HepG2 (cell line): ENCODE data around the gene TMC8. TPM values are rescaled to one million over a fixed set of nuclear protein-coding genes. Genes with fewer than 3 reads are reported as not detected.

ENCODE experiments used
- CHD2 ChIP-seq: IDR thresholded peaks from 2 replicates; pipeline ENCODE4 v1.6.1; 2011; ENCODE audit warnings: low read depth, low read length, improper control_type of control experiment
- CREB3 ChIP-seq: sonication (generic); formaldehyde crosslinking; IDR thresholded peaks from 2 replicates; pipeline ENCODE4 v1.5.0; 2020; ENCODE audit warnings: missing genetic modification reagents
- FOXM1 ChIP-seq: sonication (generic); formaldehyde crosslinking; IDR thresholded peaks from 2 replicates; pipeline ENCODE4 v1.5.0; 2020; ENCODE audit warnings: missing genetic modification reagents
- HNF4A ChIP-seq: sonication (generic); formaldehyde crosslinking; IDR thresholded peaks from 2 replicates; pipeline ENCODE4 v1.4.0; 2020; ENCODE audit warnings: missing genetic modification reagents
- HNF4G ChIP-seq, 2 experiments: sonication (generic) in 1 of 2; formaldehyde crosslinking in 1 of 2; IDR thresholded peaks; 2 replicates each; pipeline versions ENCODE4 v1.4.0 to v1.6.1; 2011 to 2020; ENCODE audit warnings: borderline replicate concordance in 2 of 2, low read depth in 2 of 2, mild to moderate bottlenecking in 2 of 2, low read length in 1 of 2, missing genetic modification reagents in 1 of 2, moderate library complexity in 1 of 2
- MED1 ChIP-seq: sonication (generic); formaldehyde crosslinking; IDR thresholded peaks from 2 replicates; pipeline ENCODE4 v1.4.0; 2020; ENCODE audit warnings: missing genetic modification reagents
- MTF2 ChIP-seq: sonication (generic); formaldehyde crosslinking; IDR thresholded peaks from 2 replicates; pipeline ENCODE4 v1.5.0; 2020; ENCODE audit warnings: missing genetic modification reagents, borderline replicate concordance
- NFYC ChIP-seq: IDR thresholded peaks from 2 replicates; pipeline ENCODE4 v1.6.1; 2016; ENCODE audit warnings: missing genetic modification reagents, missing compliant biosample characterization
- PCBP1 ChIP-seq: fragments of 200-400 bp; formaldehyde crosslinking; IDR thresholded peaks from 2 replicates; pipeline ENCODE4 v1.6.1; 2017; ENCODE audit warnings: mild to moderate bottlenecking, low read depth, low read length, borderline replicate concordance
- RBM39 ChIP-seq: fragments of 200-400 bp; formaldehyde crosslinking; IDR thresholded peaks from one replicate; pipeline ENCODE4 v1.6.1; 2018; ENCODE audit warnings: antibody characterized with exemption, mild to moderate bottlenecking, low read depth, low read length; ENCODE audit not compliant: poor library complexity, severe bottlenecking
- RFXAP ChIP-seq: sonication (generic); formaldehyde crosslinking; IDR thresholded peaks from 2 replicates; pipeline ENCODE4 v1.4.0; 2020; ENCODE audit warnings: missing genetic modification reagents, borderline replicate concordance
- SMAD1 ChIP-seq: sonication (generic); formaldehyde crosslinking; IDR thresholded peaks from 2 replicates; pipeline ENCODE4 v1.4.0; 2020; ENCODE audit warnings: missing genetic modification reagents, low read depth, mild to moderate bottlenecking, borderline replicate concordance
- SMARCE1 ChIP-seq: fragments of 450-650 bp; IDR thresholded peaks from 2 replicates; pipeline ENCODE4 v1.6.1; 2017; ENCODE audit warnings: borderline replicate concordance
- SSRP1 ChIP-seq: IDR thresholded peaks from 2 replicates; pipeline ENCODE4 v1.6.1; 2016; ENCODE audit warnings: control low read depth
- STAT5B ChIP-seq: sonication (generic); formaldehyde crosslinking; IDR thresholded peaks from 2 replicates; pipeline ENCODE4 v1.4.0; 2020; ENCODE audit warnings: missing genetic modification reagents
- THAP9 ChIP-seq: sonication (generic); formaldehyde crosslinking; IDR thresholded peaks from 2 replicates; pipeline ENCODE4; 2020; ENCODE audit warnings: missing genetic modification reagents, mild to moderate bottlenecking, borderline replicate concordance
- ZBTB38 ChIP-seq: sonication (generic); formaldehyde crosslinking; IDR thresholded peaks from 2 replicates; pipeline ENCODE4 v1.5.1; 2020; ENCODE audit warnings: mild to moderate bottlenecking, missing genetic modification reagents
- ZNF337 ChIP-seq: sonication (generic); formaldehyde crosslinking; IDR thresholded peaks from 2 replicates; pipeline ENCODE4 v1.5.1; 2020; ENCODE audit warnings: missing genetic modification reagents, low read depth, mild to moderate bottlenecking, borderline replicate concordance
- ZNF350 ChIP-seq: sonication (generic); formaldehyde crosslinking; IDR thresholded peaks from 2 replicates; pipeline ENCODE4 v1.4.0; 2020; ENCODE audit warnings: mild to moderate bottlenecking, low read depth, missing genetic modification reagents, borderline replicate concordance
- ZNF530 ChIP-seq: sonication (generic); formaldehyde crosslinking; IDR thresholded peaks from 2 replicates; pipeline ENCODE4 v1.5.0; 2020; ENCODE audit warnings: low read depth, mild to moderate bottlenecking, missing genetic modification reagents
- ZNF567 ChIP-seq: sonication (generic); formaldehyde crosslinking; IDR thresholded peaks from 2 replicates; pipeline ENCODE4 v1.8.1; 2023; ENCODE audit warnings: mild to moderate bottlenecking, missing genetic modification reagents, borderline replicate concordance
- polyA plus RNA-seq, 8 experiments: library from polyadenylated mRNA; depleted of rRNA in 3 of 8; stranded (reverse) in 7 of 8; unstranded in 1 of 8; fragments of >200 nt; fragmentation: Illumina TruSeq in 4 of 8; extraction: Trizol in 4 of 8; gene quantifications; 2 replicates each; pipeline versions ENCODE4 v1.2.1 to v1.2.3, GENCODE V29; 2011 to 2016; ENCODE audit warnings: low read depth in 4 of 8, missing spikeins in 1 of 8, mixed read lengths in 1 of 8; ENCODE audit not compliant: insufficient read depth in 1 of 8
- total RNA-seq, 5 experiments: library from RNA; depleted of rRNA; stranded (reverse); fragments of >200 nt; fragmentation: Illumina TruSeq; extraction: Trizol; gene quantifications; 2 replicates each; pipeline ENCODE4 v1.2.3, GENCODE V29; 2016; ENCODE audit warnings: low read depth in 1 of 5
- TF ChIP-seq, protein P1 (sequence below): sonication (generic); formaldehyde crosslinking; IDR thresholded peaks from 2 replicates; pipeline ENCODE4 v1.4.0; 2020; ENCODE audit warnings: missing genetic modification reagents, borderline replicate concordance

Gene TMC8
- total and polyA plus RNA-seq, 2 of the 13 experiments (the other 11 are each of a cell fraction or from before 2014, with no cell fraction given), result 0.53 to 7.8 TPM

DNA sequence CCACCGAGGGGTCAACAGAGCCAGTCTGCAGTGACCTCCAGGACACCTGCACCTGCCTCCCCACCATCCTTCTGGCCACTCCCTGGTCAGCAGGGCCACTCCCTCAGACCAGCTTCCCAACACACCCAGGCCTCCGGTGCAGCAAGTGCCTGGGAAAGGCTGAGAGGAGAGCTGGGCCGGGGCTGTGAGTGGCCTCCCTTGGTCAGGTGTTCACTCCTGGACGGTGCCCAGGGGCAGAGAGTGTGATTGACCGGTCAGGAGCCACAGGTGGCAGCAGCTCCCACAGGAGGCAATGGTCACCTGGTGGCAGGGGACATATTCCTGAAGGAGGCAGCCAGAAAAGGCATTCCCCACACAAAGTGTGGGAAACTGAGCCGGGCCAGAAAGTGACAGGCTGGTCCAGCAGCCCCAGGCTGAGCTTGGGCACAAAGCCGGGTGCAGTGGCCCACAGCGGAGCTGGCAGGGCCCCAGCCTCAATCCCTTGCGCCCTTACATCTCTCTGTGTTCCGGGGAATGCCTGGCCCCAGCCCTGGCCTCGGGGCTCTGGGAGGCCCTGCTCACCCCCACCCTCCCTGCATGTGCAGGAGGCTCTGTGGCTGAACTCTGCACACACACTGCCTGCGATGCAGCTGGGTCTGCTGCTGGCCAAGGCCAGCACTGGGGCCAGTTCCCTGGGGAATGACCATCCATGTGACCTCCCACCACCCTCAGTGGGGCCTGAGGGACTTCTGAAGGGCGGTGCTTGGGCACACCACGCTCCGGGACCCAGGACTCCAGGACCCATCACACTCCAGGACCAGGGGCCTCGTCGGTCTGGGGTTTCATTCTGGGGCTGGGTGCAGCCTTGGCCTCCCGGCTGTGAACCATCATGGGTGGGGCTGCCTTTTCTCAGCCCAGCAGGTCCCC, 14.4 kb downstream of the TMC8 start (continued):
- TF ChIP-seq CREB3 (0 out of 2 replicates have a peak, but pooled peaks have one; percentile 83), HNF4A (CRISPR knock-in tag) (peak; percentile 88), PCBP1 (no peak), ZNF350 (CRISPR knock-in tag) (no peak), ZBTB38 (CRISPR knock-in tag) (no peak), RBM39 (peak; percentile 37), MED1 (CRISPR knock-in tag) (peak; percentile 84), MTF2 (CRISPR knock-in tag) (peak; percentile 51; the same call in 1 of the 2 replicates), ZNF530 (CRISPR knock-in tag) (no peak), CHD2 (no peak), SMAD1 (0 out of 2 replicates have a peak, but pooled peaks have one; percentile 6), ZNF567 (CRISPR knock-in tag) (0 out of 2 replicates have a peak, but pooled peaks have one; percentile 19), FOXM1 (CRISPR knock-in tag) (no peak), NFYC (CRISPR knock-in tag) (no peak; the same call in 1 of the 2 replicates), THAP9 (CRISPR knock-in tag) (peak; percentile 53; the same call in 1 of the 2 replicates), SMARCE1 (no peak), RFXAP (CRISPR knock-in tag) (no peak), HNF4G (IDR thresholded peaks at IDR 0.05; ENCODE audit: borderline replicate concordance, low read depth, low read length) (no peak), HNF4G (CRISPR knock-in tag; IDR thresholded peaks at IDR 0.05; ENCODE audit: borderline replicate concordance, low read depth) (peak; percentile 77; the same call in 1 of the 2 replicates), ZNF337 (CRISPR knock-in tag) (0 out of 2 replicates have a peak, but pooled peaks have one; percentile 23), SSRP1 (CRISPR knock-in tag) (no peak), STAT5B (peak; percentile 72; the same call in 1 of the 2 replicates)
- TF ChIP-seq, protein P1, sequence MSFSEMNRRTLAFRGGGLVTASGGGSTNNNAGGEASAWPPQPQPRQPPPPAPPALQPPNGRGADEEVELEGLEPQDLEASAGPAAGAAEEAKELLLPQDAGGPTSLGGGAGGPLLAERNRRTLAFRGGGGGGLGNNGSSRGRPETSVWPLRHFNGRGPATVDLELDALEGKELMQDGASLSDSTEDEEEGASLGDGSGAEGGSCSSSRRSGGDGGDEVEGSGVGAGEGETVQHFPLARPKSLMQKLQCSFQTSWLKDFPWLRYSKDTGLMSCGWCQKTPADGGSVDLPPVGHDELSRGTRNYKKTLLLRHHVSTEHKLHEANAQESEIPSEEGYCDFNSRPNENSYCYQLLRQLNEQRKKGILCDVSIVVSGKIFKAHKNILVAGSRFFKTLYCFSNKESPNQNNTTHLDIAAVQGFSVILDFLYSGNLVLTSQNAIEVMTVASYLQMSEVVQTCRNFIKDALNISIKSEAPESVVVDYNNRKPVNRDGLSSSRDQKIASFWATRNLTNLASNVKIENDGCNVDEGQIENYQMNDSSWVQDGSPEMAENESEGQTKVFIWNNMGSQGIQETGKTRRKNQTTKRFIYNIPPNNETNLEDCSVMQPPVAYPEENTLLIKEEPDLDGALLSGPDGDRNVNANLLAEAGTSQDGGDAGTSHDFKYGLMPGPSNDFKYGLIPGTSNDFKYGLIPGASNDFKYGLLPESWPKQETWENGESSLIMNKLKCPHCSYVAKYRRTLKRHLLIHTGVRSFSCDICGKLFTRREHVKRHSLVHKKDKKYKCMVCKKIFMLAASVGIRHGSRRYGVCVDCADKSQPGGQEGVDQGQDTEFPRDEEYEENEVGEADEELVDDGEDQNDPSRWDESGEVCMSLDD, result 0 out of 2 replicates have a peak, but pooled peaks have one; percentile 57
